HG02943 (cell line): Measurements from ENCODE around the gene SIGLEC7.

Source experiments
- ATAC-seq: cut with Tn5 transposase; IDR thresholded peaks from one replicate; pipeline ENCODE4 v1.9.1; 2021; ENCODE audit warnings: mild to moderate bottlenecking, low read depth, moderate library complexity; ENCODE audit not compliant: unreplicated experiment

The SIGLEC7 gene

GRCh38 chr19:51196181-51196580, 54.1 kb downstream of the SIGLEC7 start:
- no peak for ATAC-seq

DNA sequence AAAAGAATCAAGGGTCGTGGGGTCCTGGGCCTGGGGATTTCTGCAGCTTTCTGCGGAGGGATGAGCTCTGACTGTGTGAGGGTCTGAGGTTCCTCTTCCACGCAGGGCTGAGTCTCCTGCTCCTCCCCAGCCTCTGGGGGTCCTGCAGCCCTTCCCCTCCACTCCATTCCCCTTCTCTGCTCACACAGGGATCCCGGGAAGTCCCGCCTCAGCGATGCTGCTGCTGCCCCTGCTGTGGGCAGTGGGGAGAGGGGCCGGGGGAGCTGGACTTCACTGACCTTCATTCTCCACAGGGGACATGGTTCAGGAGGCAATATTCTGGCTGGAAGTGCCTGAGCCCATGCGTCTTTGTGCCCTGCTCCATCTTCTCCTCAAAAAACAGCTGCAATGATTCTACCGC, 56.5 kb downstream of the SIGLEC7 start:
- no peak for ATAC-seq

DNA sequence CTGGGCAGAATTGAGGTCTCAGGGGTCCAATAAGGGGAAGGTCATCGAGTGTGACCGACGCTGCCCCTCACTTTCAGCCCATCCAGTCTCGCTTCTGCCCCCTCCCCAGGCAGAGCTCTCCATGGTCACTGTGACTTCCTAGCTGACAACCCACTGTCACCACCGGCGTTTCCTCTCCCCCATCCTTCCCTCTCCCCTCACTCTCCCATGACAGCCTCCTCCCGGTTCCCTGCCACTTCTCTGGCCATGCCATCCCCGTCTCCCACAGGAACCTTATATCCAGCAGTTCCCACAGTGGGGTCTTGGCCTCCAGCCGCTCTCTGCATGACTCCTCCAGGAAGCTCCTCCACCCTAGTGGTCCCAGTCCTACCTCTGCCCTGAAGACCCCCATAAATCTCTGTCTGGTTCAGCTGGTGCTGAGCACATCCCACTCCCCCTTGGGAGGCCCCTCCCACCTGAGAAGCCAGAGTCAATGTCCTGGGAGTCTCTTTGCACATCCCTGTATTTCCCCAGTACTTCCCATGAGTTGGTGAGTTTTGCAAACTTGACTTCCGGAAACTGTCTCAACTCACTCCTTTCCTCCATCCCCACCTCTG, 58.1 kb downstream of the SIGLEC7 start:
- ATAC-seq, result no peak

DNA sequence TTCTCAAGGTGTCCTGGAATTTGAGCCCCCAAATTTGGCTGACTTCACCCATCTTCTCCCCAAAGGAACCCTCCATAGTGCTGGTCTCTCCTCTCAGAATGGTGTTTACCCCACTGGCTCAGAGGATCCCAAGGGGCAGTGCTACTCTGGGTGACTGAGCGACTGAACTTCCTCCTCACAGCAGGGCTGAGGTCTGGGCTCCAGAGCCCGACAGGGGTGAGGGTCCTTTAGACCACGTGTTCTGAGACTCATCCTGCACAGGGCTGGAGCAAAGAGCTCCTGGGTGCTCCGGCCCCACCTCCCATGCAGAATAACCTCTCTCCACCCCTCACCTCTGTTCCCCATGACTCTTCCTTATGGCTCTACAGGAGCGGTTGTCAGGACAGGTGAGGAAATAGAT, 59.6 kb downstream of the SIGLEC7 start:
- no peak for ATAC-seq
